SHP77 treated with DMSO at 0.1 percent for 48 hours (cell line): Measurements from ENCODE around the gene TMF1.

Source experiments
- DNase-seq: peaks from one replicate; lab custom pipeline; 2025; lab: John Stamatoyannopoulos, UW

Gene TMF1

GRCh38 chr3:68984011-68984530 is 68.1 kb downstream of the TMF1 start:
- no peak for DNase-seq

DNA sequence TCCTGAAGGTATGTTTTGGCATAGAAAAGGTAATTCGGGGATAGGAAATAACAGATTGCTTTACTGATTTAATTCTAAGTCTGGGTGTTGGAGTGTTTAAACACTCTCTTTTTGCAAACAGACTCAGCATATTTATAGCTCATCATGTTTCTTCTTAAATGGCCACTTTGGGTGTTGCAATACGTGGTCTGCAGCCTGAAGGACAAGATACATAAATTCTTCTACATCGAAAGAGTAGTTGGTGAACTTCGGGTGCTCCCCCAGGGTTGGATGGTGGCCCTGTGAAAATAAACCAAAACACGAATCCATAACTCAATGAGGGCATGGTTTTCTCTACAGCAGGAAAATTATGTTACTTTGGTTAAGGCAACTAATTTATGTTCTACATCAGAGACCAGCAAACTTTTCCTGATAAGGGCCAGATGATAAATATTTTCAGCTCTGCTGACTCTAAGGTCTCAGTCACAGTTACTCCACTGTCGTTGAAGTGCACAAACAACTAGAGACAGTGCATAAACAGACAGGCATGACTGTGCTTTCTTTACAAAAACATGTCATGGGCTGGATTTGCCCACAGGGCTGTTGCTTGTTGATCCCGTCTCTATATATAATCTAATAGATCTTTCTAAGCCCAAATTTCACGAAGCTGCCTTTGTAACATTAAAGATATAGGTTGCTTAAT is 74.5 kb downstream of the TMF1 start:
- DNase-seq, result no peak

DNA sequence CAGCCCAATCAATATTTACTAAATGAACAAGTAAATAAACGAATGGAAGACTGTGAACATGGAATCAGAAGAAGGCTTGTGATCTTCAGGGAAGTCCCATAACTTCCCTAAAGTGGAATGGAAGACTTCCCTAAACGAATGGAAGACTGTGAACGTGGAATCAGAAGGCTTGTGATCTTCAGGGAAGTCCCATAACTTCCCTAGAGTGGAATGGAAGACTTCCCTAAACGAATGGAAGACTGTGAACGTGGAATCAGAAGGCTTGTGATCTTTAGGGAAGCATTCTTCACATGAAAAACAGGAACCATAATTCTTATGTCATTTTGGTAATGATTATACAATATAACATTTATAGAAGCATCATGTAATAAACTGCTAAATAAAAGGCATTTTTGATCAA is 77.4 kb downstream of the TMF1 start:
- DNase-seq, result no peak

- no peak for DNase-seq
Measured at GRCh38 chr3:68973639-68974038, 78.5 kb downstream of the TMF1 start.

DNA sequence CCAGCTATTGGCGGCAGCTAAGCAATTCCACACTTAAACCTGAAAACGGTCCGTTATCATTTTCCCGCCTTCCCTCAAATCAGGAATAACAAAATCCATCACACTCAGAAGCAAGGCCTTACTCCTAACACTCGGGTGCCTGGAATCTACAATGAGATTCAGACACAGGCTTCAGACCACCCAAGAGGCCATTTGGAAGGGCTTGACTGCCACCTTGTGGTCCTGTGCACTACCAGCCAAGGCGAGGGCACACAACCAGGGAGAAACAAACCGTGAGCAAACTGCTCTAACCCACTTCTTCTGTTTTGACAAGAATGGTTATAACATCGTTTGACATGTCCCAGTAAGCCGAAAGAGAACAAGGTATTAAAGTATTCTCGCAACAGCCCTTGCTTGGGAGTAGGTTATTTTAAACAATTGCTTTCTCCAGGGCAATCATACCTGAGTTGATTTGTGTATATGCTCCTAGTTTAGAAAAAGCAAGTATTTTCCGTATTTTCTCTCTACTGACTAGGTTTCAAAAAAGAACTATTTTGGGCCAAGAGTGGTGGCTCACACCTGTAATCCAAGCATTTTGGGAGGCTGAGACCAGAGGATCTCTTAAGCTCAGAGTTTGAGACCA is 79.7 kb downstream of the TMF1 start:
- no peak for DNase-seq
